Neural cell (in vitro differentiated cells): ENCODE results near the gene APBA2.

ENCODE experiments used
- EZH2 ChIP-seq: fragments of 200-600, 300-800 bp; shearing (Covaris generic), sonication (generic); IDR thresholded peaks from 2 replicates; pipeline ENCODE4 v1.6.1; 2014; ENCODE audit warnings: antibody characterized with exemption, low read length, borderline replicate concordance, mild to moderate bottlenecking; ENCODE audit not compliant: insufficient read depth, poor library complexity, severe bottlenecking
- MXI1 ChIP-seq: fragments of 450-650 bp; conservative IDR thresholded peaks from 2 replicates; pipeline ENCODE4 v1.6.1; 2014; ENCODE audit warnings: antibody characterized with exemption, mild to moderate bottlenecking; ENCODE audit not compliant: poor library complexity, severe bottlenecking
- POLR2AphosphoS5 ChIP-seq: IDR thresholded peaks from 2 replicates; pipeline ENCODE4 v1.6.1; 2012
- RAD21 ChIP-seq: fragments of 450-650 bp; conservative IDR thresholded peaks from 2 replicates; pipeline ENCODE4 v1.6.1; 2014; ENCODE audit warnings: antibody characterized with exemption, mild to moderate bottlenecking, moderate library complexity
- SMC3 ChIP-seq: fragments of 450-650 bp; conservative IDR thresholded peaks from 2 replicates; pipeline ENCODE4 v1.6.1; 2014; ENCODE audit warnings: antibody characterized with exemption, mild to moderate bottlenecking, moderate library complexity; ENCODE audit not compliant: poor library complexity
- TAF1 ChIP-seq: IDR thresholded peaks from 2 replicates; pipeline ENCODE4 v1.6.1; 2012; ENCODE audit warnings: low read depth
- TF ChIP-seq, protein P1 (sequence below): fragments of 450-650 bp; IDR thresholded peaks from 2 replicates; pipeline ENCODE4 v1.5.1; 2014; ENCODE audit warnings: antibody characterized with exemption, mild to moderate bottlenecking, moderate library complexity; ENCODE audit not compliant: poor library complexity, severe bottlenecking
- TF ChIP-seq, protein P2 (sequence below): IDR thresholded peaks from 2 replicates; pipeline ENCODE4 v1.6.1; 2012; ENCODE audit warnings: borderline replicate concordance

DNA sequence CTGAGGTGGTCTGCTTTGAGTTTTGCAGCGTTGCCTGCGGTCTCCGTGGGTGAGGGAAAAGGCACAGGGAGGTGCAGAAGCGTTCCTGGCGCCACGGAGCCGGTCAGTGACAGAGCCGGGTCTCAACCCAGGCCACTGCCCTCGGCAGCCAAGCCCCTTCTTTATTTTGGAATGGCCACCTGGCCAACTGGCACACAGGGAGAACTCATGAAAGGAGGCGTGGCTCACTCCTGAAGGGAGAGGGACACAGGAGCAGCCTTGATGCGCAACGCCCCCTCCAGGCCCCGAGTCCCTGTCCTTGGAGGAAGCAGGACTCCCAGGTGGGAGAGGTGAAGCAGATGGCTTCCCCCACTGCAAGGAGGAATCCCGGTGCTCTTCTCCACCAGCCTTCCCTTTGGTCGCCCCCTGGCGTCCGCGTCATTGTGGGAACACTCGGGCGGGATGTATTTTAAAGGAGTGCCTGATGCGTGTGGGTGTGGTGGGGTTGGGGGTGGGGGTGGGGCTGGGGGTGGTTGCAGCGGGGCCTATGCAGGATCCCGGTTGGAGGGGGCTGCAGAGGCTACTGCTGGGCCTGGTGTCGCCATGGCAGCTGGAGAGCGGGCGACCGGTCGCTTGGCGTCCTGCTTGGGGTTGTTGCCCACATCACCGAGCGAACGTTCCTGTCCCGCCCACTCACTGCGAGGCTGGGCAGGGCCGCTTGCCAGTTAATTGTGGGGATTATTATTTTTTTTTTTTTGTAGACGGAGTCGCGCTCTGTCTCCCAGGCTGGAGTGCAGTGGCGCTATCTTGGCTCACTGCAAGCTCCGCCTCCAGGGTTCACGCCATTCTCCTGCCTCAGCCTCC, 32.6 kb downstream of the APBA2 start:
- TF ChIP-seq, protein P1, sequence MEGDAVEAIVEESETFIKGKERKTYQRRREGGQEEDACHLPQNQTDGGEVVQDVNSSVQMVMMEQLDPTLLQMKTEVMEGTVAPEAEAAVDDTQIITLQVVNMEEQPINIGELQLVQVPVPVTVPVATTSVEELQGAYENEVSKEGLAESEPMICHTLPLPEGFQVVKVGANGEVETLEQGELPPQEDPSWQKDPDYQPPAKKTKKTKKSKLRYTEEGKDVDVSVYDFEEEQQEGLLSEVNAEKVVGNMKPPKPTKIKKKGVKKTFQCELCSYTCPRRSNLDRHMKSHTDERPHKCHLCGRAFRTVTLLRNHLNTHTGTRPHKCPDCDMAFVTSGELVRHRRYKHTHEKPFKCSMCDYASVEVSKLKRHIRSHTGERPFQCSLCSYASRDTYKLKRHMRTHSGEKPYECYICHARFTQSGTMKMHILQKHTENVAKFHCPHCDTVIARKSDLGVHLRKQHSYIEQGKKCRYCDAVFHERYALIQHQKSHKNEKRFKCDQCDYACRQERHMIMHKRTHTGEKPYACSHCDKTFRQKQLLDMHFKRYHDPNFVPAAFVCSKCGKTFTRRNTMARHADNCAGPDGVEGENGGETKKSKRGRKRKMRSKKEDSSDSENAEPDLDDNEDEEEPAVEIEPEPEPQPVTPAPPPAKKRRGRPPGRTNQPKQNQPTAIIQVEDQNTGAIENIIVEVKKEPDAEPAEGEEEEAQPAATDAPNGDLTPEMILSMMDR: no peak
- TF ChIP-seq RAD21: no peak
- TF ChIP-seq EZH2: no peak
- TF ChIP-seq, protein P2, sequence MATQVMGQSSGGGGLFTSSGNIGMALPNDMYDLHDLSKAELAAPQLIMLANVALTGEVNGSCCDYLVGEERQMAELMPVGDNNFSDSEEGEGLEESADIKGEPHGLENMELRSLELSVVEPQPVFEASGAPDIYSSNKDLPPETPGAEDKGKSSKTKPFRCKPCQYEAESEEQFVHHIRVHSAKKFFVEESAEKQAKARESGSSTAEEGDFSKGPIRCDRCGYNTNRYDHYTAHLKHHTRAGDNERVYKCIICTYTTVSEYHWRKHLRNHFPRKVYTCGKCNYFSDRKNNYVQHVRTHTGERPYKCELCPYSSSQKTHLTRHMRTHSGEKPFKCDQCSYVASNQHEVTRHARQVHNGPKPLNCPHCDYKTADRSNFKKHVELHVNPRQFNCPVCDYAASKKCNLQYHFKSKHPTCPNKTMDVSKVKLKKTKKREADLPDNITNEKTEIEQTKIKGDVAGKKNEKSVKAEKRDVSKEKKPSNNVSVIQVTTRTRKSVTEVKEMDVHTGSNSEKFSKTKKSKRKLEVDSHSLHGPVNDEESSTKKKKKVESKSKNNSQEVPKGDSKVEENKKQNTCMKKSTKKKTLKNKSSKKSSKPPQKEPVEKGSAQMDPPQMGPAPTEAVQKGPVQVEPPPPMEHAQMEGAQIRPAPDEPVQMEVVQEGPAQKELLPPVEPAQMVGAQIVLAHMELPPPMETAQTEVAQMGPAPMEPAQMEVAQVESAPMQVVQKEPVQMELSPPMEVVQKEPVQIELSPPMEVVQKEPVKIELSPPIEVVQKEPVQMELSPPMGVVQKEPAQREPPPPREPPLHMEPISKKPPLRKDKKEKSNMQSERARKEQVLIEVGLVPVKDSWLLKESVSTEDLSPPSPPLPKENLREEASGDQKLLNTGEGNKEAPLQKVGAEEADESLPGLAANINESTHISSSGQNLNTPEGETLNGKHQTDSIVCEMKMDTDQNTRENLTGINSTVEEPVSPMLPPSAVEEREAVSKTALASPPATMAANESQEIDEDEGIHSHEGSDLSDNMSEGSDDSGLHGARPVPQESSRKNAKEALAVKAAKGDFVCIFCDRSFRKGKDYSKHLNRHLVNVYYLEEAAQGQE: no peak
- TF ChIP-seq TAF1: no peak
- no peak for TF ChIP-seq POLR2AphosphoS5
- no peak for TF ChIP-seq SMC3
- no peak for TF ChIP-seq MXI1
